Endodermal cell (in vitro differentiated cells): ENCODE data around the gene PITPNC1. TPM values are rescaled to one million over a fixed set of nuclear protein-coding genes. Genes with fewer than 3 reads are reported as not detected.

Experiments used
- DNase-seq: peaks from one replicate; pipeline ENCODE4 v3.0.0-alpha.2; 2017
- H3K27ac ChIP-seq: 2 replicates; pipeline ENCODE4 v1.5.1; 2013; ENCODE audit warnings: mild to moderate bottlenecking, low read depth, low read length, moderate library complexity
- H3K27me3 ChIP-seq: 2 replicates; pipeline ENCODE4 v1.6.1; 2013; ENCODE audit warnings: mild to moderate bottlenecking, low read length, moderate library complexity; ENCODE audit not compliant: insufficient read depth, control insufficient read depth, poor library complexity, severe bottlenecking
- H3K36me3 ChIP-seq: 2 replicates; pipeline ENCODE4 v1.7.0; 2013; ENCODE audit warnings: mild to moderate bottlenecking, low read length, moderate library complexity; ENCODE audit not compliant: control insufficient read depth, insufficient read depth
- H3K4me1 ChIP-seq: one replicate; pipeline ENCODE4 v1.7.0; 2013; ENCODE audit warnings: low read length; ENCODE audit not compliant: control insufficient read depth, insufficient read depth
- H3K4me3 ChIP-seq: 2 replicates; pipeline ENCODE4 v1.5.1; 2013; ENCODE audit warnings: mild to moderate bottlenecking, low read length, moderate library complexity
- H3K9ac ChIP-seq: 2 replicates; pipeline ENCODE4 v1.6.1; 2013; ENCODE audit warnings: mild to moderate bottlenecking, low read length, moderate library complexity; ENCODE audit not compliant: poor library complexity, severe bottlenecking; ENCODE audit errors: extremely low read depth
- H3K9me3 ChIP-seq: 2 replicates; pipeline ENCODE4 v1.6.1; 2013; ENCODE audit warnings: mild to moderate bottlenecking, low read length, moderate library complexity; ENCODE audit not compliant: control insufficient read depth
- H3K27ac Mint-ChIP-seq: 2 replicates; pipeline ENCODE4 v1.8.0; 2020; ENCODE audit warnings: mixed read lengths
- H3K27me3 Mint-ChIP-seq: 2 replicates; pipeline ENCODE4 v1.8.0; 2021; ENCODE audit warnings: mild to moderate bottlenecking, mixed read lengths; ENCODE audit not compliant: insufficient read depth
- H3K36me3 Mint-ChIP-seq: 2 replicates; pipeline ENCODE4 v1.8.0; 2020; ENCODE audit warnings: low read depth, mixed read lengths
- H3K4me1 Mint-ChIP-seq: 2 replicates; pipeline ENCODE4 v1.8.0; 2020; ENCODE audit warnings: mixed read lengths
- H3K4me3 Mint-ChIP-seq: 2 replicates; pipeline ENCODE4 v1.8.0; 2020; ENCODE audit warnings: mild to moderate bottlenecking, moderate library complexity, mixed read lengths
- H3K9me3 Mint-ChIP-seq: 2 replicates; pipeline ENCODE4 v1.8.0; 2020; ENCODE audit warnings: mild to moderate bottlenecking, mixed read lengths
- WGBS, 2 experiments: methylation state at CpG; one replicate each; pipeline versions ENCODE4 v1.1.5 to v1.1.7; 2013; ENCODE audit warnings: missing lambda C conversion rate in 2 of 2, mixed read lengths in 1 of 2; ENCODE audit not compliant: insufficient coverage in 1 of 2, insufficient read length in 1 of 2; 5-methylcytosine and 5-hydroxymethylcytosine counted together
- total RNA-seq, 2 donors: library from RNA; stranded (reverse); fragmentation: NEBNext Ultra II Directional in 1 of 2; extraction: Animal tissue kit (Norgen Biotek cat#: 25700) in 1 of 2; gene quantifications; 2 replicates in 1 of 2; 3 replicates in 1 of 2; pipeline ENCODE4 v1.2.1, GENCODE V29; 2021
- TF ChIP-seq, protein P1 (sequence below): fragments of 200-600 bp; sonication (generic); conservative IDR thresholded peaks from 2 replicates; pipeline ENCODE4 v1.5.0; 2021; ENCODE audit warnings: antibody characterized with exemption, mild to moderate bottlenecking

The PITPNC1 gene
- total RNA-seq, 2 donors from 2014 or later: 28.9 to 36.4 TPM

DNA sequence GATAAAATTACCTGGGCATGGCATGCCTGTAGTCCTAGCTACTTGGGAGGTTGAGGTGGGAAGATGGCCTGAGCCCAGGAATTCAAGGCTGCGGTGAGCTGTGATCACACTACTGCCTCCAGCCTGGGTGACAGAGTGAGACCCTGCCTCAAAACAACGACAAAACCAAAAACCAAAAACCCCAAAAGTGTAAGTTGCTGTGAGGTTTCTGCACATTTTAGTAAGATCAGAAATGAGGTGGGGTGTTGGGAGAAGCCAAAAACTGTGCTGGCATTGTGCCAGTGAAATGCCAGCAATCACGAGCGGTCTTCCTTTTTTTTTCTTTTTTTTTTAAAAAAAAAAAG lies 114.6 kb downstream of the PITPNC1 start:
- peaks cover 6% of the 10 kb centered on the region for H3K36me3 Mint-ChIP-seq
- no peaks in the 10 kb centered on the region for H3K36me3 ChIP-seq
- peaks cover 11% of the 10 kb centered on the region for H3K9me3 ChIP-seq
- no peaks in the 10 kb centered on the region for H3K4me1 ChIP-seq
- H3K27me3 Mint-ChIP-seq: no peaks in the 10 kb centered on the region
- H3K9ac ChIP-seq: no peak overlapping the region
- no peak overlapping the region for H3K4me3 Mint-ChIP-seq
- no peak overlapping the region for H3K27ac Mint-ChIP-seq
- peaks cover 6% of the 10 kb centered on the region for H3K9me3 Mint-ChIP-seq
- H3K4me3 ChIP-seq: no peak overlapping the region
- peaks cover 20% of the 10 kb centered on the region for H3K4me1 Mint-ChIP-seq
- H3K27me3 ChIP-seq: no peaks in the 10 kb centered on the region
- peak overlapping the region; percentile 47 for H3K27ac ChIP-seq
- peak; percentile 57 for DNase-seq
- 100% methylated on average over 2 to 4 of the region's 4 CpGs for WGBS, 2 experiments
- TF ChIP-seq, protein P1, sequence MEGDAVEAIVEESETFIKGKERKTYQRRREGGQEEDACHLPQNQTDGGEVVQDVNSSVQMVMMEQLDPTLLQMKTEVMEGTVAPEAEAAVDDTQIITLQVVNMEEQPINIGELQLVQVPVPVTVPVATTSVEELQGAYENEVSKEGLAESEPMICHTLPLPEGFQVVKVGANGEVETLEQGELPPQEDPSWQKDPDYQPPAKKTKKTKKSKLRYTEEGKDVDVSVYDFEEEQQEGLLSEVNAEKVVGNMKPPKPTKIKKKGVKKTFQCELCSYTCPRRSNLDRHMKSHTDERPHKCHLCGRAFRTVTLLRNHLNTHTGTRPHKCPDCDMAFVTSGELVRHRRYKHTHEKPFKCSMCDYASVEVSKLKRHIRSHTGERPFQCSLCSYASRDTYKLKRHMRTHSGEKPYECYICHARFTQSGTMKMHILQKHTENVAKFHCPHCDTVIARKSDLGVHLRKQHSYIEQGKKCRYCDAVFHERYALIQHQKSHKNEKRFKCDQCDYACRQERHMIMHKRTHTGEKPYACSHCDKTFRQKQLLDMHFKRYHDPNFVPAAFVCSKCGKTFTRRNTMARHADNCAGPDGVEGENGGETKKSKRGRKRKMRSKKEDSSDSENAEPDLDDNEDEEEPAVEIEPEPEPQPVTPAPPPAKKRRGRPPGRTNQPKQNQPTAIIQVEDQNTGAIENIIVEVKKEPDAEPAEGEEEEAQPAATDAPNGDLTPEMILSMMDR: no peak

DNA sequence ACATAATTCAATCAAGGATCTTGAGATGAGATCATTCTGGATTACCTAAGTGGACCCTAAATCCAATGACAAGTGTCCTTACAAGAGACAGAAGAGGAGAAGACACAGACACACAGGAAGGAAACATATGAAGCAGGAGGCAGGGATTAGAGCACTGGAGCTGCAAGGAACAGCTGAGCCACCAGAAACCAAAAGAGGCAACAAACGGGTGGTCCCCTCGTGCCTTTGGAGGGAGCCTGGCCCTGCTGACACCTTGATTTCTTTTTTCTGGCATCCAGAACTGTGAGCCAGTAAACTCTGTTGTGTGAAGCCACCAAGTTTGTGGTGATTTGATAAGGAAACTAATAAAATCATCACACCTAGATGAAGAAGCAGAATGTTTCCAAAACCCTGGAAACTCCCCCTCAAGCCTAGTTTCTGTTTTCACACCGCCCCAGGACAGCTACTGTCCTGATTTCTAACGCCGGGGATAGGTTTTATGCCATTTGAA lies 115.2 kb downstream of the PITPNC1 start:
- WGBS, 2 experiments: 85% methylated on average over 5 of the region's 5 CpGs; no CpG with 5 or more reads in 1 of the 2 experiments
- peaks cover 6% of the 10 kb centered on the region for H3K9me3 Mint-ChIP-seq

DNA sequence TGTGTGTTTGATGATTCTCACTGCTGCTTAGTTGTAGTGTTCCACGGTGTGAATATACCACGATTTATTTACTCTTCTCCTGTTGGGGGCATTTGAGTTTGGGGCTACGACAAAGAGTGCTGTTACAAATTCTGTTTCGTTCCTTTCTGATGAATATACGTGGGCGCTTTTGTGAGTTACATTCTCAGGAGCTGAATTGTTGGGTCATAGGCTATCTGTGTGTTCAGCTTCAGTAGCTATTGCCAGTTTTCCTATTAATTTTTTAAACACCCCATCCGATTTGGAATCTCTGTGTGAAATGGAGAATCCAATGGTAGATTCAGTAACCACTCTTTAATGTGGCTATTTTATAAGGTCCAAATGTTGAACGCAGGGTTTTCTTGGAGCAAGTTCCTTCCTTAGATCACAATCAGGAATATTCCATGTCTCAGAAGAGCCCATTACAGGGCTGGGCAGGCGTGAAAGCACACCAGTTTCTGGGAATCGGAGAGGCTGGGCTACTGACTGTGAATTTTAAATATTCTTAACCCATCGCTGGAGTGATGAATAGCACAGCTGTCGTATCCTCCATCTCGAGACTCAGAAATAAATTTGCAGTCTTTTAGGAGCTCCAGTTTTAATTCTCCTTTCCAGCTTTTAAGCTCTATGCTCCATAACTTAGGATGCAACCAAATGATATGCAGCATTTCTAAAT lies 115.9 kb downstream of the PITPNC1 start:
- peak; percentile 33 for DNase-seq
- H3K9me3 ChIP-seq: peaks cover 11% of the 10 kb centered on the region
- Mint-ChIP-seq H3K9me3 (peaks cover 6% of the 10 kb centered on the region), H3K27me3 (no peaks in the 10 kb centered on the region), H3K4me1 (peaks cover 20% of the 10 kb centered on the region), H3K27ac (peak overlapping the region; percentile 9), H3K36me3 (peaks cover 4% of the 10 kb centered on the region), H3K4me3 (no peak overlapping the region)
- no peaks in the 10 kb centered on the region for H3K4me1 ChIP-seq
- H3K4me3 ChIP-seq: no peak overlapping the region
- 89 to 94% methylated on average over 12 to 13 of the region's 13 CpGs for WGBS, 2 experiments
- peak overlapping the region; percentile 32 for H3K27ac ChIP-seq
- TF ChIP-seq, protein P1: no peak
- H3K9ac ChIP-seq: no peak overlapping the region
- H3K27me3 ChIP-seq: no peaks in the 10 kb centered on the region
- no peaks in the 10 kb centered on the region for H3K36me3 ChIP-seq

More for the DNA sequence above, 115.2 kb downstream of the PITPNC1 start:
- Mint-ChIP-seq H3K4me3 (no peak overlapping the region), H3K4me1 (peaks cover 20% of the 10 kb centered on the region), H3K27me3 (no peaks in the 10 kb centered on the region), H3K36me3 (peaks cover 6% of the 10 kb centered on the region), H3K27ac (no peak overlapping the region)
- TF ChIP-seq, protein P1: no peak
- DNase-seq: peak; percentile 57
- Histone ChIP-seq H3K4me1 (no peaks in the 10 kb centered on the region), H3K27ac (no peak overlapping the region), H3K9ac (no peak overlapping the region), H3K27me3 (no peaks in the 10 kb centered on the region), H3K36me3 (no peaks in the 10 kb centered on the region), H3K9me3 (peaks cover 11% of the 10 kb centered on the region), H3K4me3 (no peak overlapping the region)
